Uterus (tissue), 4 donors: ENCODE results near the gene KTI12. TPM values are rescaled to one million over a fixed set of nuclear protein-coding genes. Genes with fewer than 3 reads are reported as not detected.

Experiments used
- DNase-seq, 2 donors: peaks; one replicate each; pipeline ENCODE4 v3.0.0-alpha.2; 2019 to 2020
- H3K27ac ChIP-seq, 2 donors: fragments of 200-600 bp; sonication (generic); 1 replicate in 1 of 2; 2 replicates in 1 of 2; pipeline ENCODE4 v1.5.1; 2016 to 2018
- H3K27me3 ChIP-seq, 2 donors: fragments of 200-600 bp; sonication (generic); one replicate each; pipeline ENCODE4 v1.5.1; 2018 to 2019; ENCODE audit warnings: control low read depth in 1 of 2
- H3K36me3 ChIP-seq, 2 donors: fragments of 200-600 bp; sonication (generic); one replicate each; pipeline ENCODE4 v1.5.1; 2019; ENCODE audit warnings: control low read depth in 1 of 2
- H3K4me1 ChIP-seq, 2 donors: fragments of 200-600 bp; sonication (generic); one replicate each; pipeline ENCODE4 v1.5.1; 2018 to 2019; ENCODE audit warnings: control low read depth in 1 of 2
- H3K4me3 ChIP-seq, 2 donors: fragments of 200-600 bp; sonication (generic); 1 replicate in 1 of 2; 2 replicates in 1 of 2; pipeline ENCODE4 v1.5.1; 2018 to 2019; ENCODE audit warnings: mild to moderate bottlenecking in 1 of 2
- H3K9me3 ChIP-seq, 2 donors: fragments of 200-600 bp; sonication (generic); one replicate each; pipeline ENCODE4 v1.5.1; 2019; ENCODE audit warnings: control low read depth in 1 of 2
- POLR2A ChIP-seq, 2 donors: fragments of 450-650 bp; IDR thresholded peaks; one replicate each; pipeline ENCODE4 v1.6.1; 2016; ENCODE audit warnings: antibody characterized with exemption in 2 of 2, mild to moderate bottlenecking in 1 of 2, moderate library complexity in 1 of 2
- intact Hi-C: fragments of 100-400 bp; cut with DNase I; formaldehyde crosslinking; loops from one replicate; pipeline ENCODE4 v1.15.1; 2023; ENCODE audit warnings: low total_unique reads
- total RNA-seq, 4 donors: library from RNA; depleted of rRNA in 3 of 4; stranded (reverse); fragments of >200 nt in 3 of 4; gene quantifications; one replicate each; pipeline versions ENCODE4 v1.1.0 to v1.2.4, GENCODE V29; 2014 to 2023
- TF ChIP-seq, protein P1 (sequence below), 4 experiments: fragments of 200-600 bp in 2 of 4; fragments of 450-650 bp in 2 of 4; sonication (generic) in 2 of 4; IDR thresholded peaks; one replicate each; pipeline ENCODE4 v1.5.1; 2016 to 2019; ENCODE audit warnings: antibody characterized with exemption in 4 of 4, mild to moderate bottlenecking in 2 of 4, moderate library complexity in 1 of 4
- donor health status: DM: yes; HTN: yes; CAD: no.

KTI12 gene
- total RNA-seq, 4 donors from 2014 or later = 5.4 to 21.3 (median 11.8) TPM

- no peaks in the 10 kb centered on the region for H3K27me3 ChIP-seq
- no peak overlapping the region for H3K27ac ChIP-seq
- H3K4me1 ChIP-seq = peaks cover 0 to 10% of the 10 kb centered on the region in 2 donors
- TF ChIP-seq, protein P1, sequence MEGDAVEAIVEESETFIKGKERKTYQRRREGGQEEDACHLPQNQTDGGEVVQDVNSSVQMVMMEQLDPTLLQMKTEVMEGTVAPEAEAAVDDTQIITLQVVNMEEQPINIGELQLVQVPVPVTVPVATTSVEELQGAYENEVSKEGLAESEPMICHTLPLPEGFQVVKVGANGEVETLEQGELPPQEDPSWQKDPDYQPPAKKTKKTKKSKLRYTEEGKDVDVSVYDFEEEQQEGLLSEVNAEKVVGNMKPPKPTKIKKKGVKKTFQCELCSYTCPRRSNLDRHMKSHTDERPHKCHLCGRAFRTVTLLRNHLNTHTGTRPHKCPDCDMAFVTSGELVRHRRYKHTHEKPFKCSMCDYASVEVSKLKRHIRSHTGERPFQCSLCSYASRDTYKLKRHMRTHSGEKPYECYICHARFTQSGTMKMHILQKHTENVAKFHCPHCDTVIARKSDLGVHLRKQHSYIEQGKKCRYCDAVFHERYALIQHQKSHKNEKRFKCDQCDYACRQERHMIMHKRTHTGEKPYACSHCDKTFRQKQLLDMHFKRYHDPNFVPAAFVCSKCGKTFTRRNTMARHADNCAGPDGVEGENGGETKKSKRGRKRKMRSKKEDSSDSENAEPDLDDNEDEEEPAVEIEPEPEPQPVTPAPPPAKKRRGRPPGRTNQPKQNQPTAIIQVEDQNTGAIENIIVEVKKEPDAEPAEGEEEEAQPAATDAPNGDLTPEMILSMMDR (IDR thresholded peaks at IDR 0.05) = no peak
- TF ChIP-seq POLR2A (IDR thresholded peaks at IDR 0.05) = no peak
- DNase-seq = no peak
- intact Hi-C loops = no loop called here
- no peak overlapping the region for H3K4me3 ChIP-seq
- H3K9me3 ChIP-seq = no peaks in the 10 kb centered on the region
- no peaks in the 10 kb centered on the region for H3K36me3 ChIP-seq
Measured at GRCh38 chr1:52063192-52063591, 29.6 kb upstream of the KTI12 start.

DNA sequence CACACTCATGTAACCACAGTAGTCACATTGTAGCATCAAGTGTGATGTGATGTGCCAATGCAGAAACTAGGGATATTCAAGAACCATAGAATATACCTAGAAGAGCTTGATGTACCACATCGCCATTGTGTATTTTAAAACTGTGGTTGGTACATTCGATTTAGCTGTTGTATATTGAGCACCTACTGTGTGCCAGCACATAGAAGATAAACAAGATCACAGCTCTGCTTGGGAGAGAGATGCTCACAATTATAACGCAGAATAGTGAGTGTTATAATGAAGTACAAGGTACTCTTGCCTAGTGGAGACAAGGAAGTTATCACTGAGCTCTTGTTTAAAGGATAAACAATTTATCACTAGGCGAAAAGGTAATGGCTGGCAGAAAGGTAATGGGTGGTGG, 27.2 kb upstream of the KTI12 start:
- no peak for TF ChIP-seq POLR2A (IDR thresholded peaks at IDR 0.05)
- TF ChIP-seq, protein P1 (IDR thresholded peaks at IDR 0.05) = no peak
- intact Hi-C loops = no loop called here
- Histone ChIP-seq H3K27me3 (no peaks in the 10 kb centered on the region), H3K27ac (no peak overlapping the region), H3K36me3 (no peaks in the 10 kb centered on the region), H3K9me3 (no peaks in the 10 kb centered on the region), H3K4me1 (peaks cover 0 to 10% of the 10 kb centered on the region in 2 donors), H3K4me3 (no peak overlapping the region)
- DNase-seq = no peak

- TF ChIP-seq POLR2A (IDR thresholded peaks at IDR 0.05) = no peak
- TF ChIP-seq, protein P1 (IDR thresholded peaks at IDR 0.05) = no peak
- intact Hi-C loops = no loop called here
- H3K36me3 ChIP-seq = no peaks in the 10 kb centered on the region
- DNase-seq = no peak
- H3K27me3 ChIP-seq = no peaks in the 10 kb centered on the region
- no peak overlapping the region for H3K4me3 ChIP-seq
- H3K27ac ChIP-seq = no peak overlapping the region
- H3K9me3 ChIP-seq = no peaks in the 10 kb centered on the region
- peaks cover 0 to 10% of the 10 kb centered on the region in 2 donors for H3K4me1 ChIP-seq
Measured at GRCh38 chr1:52059888-52060287, 26.3 kb upstream of the KTI12 start.

GRCh38 chr1:52059321-52059720, 25.7 kb upstream of the KTI12 start:
- Histone ChIP-seq H3K36me3 (no peaks in the 10 kb centered on the region), H3K4me1 (peaks cover 0 to 10% of the 10 kb centered on the region in 2 donors), H3K27me3 (no peaks in the 10 kb centered on the region), H3K4me3 (no peak overlapping the region), H3K27ac (peak overlapping the region in 1 of 2 donors; percentile 24), H3K9me3 (no peaks in the 10 kb centered on the region)
- intact Hi-C loops = no loop called here
- TF ChIP-seq POLR2A (IDR thresholded peaks at IDR 0.05) = no peak
- TF ChIP-seq, protein P1 (IDR thresholded peaks at IDR 0.05) = no peak
- no peak for DNase-seq

GRCh38 chr1:52057876-52058415, 24.3 kb upstream of the KTI12 start:
- H3K4me1 ChIP-seq = peaks cover 0 to 10% of the 10 kb centered on the region in 2 donors
- H3K27ac ChIP-seq = no peak overlapping the region
- DNase-seq = no peak
- intact Hi-C loops = no loop called here
- TF ChIP-seq POLR2A (IDR thresholded peaks at IDR 0.05) = no peak
- TF ChIP-seq, protein P1 (IDR thresholded peaks at IDR 0.05) = no peak
- no peaks in the 10 kb centered on the region for H3K36me3 ChIP-seq
- no peak overlapping the region for H3K4me3 ChIP-seq
- no peaks in the 10 kb centered on the region for H3K9me3 ChIP-seq
- H3K27me3 ChIP-seq = no peaks in the 10 kb centered on the region
